SU-DHL-6 (cell line): Measurements from ENCODE around the gene SLC1A5.

Source experiments
- CTCF ChIP-seq: fragments of 200-600 bp; sonication (generic); IDR thresholded peaks from one replicate; pipeline ENCODE4 v1.5.1; 2017; ENCODE audit warnings: antibody characterized with exemption, mild to moderate bottlenecking, low read length, moderate library complexity; ENCODE audit not compliant: insufficient read depth, poor library complexity, severe bottlenecking
- EZH2phosphoT487 ChIP-seq: fragments of 200-600 bp; sonication (generic), shearing (Covaris generic); conservative IDR thresholded peaks from 2 replicates; pipeline ENCODE4 v1.6.1; 2018; ENCODE audit warnings: mild to moderate bottlenecking, antibody characterized with exemption, low read length, moderate library complexity, mixed read lengths

GRCh38 chr19:46809534-46810272 lies 21.3 kb upstream of the SLC1A5 start:
- TF ChIP-seq CTCF (no peak), EZH2phosphoT487 (no peak)
